PC-3 (cell line): Measurements from ENCODE around the gene GADD45GIP1. TPM values are rescaled to one million over a fixed set of nuclear protein-coding genes. Genes with fewer than 3 reads are reported as not detected.
A peak's percentile ranks its signal among the peaks of the same experiment; 100 is the strongest.

Experiments
- ATAC-seq: fragments of 200-7000 bp; cut with Tn5 transposase; 2 replicates; pipeline ENCODE4 v1.9.1; 2020; ENCODE audit warnings: mild to moderate bottlenecking, moderate library complexity
- BruUV-seq: library from RNA; stranded (reverse); fragments of 400-500 nt; replicated peaks from 2 replicates; lab custom pipeline; 2021; lab: Mats Ljungman, UMichigan
- CTCF ChIA-PET: fragments of 300-600 bp; sonication (Branson Sonifier 250); formaldehyde crosslinking; loops from one replicate; lab custom pipeline; 2022; ENCODE audit warnings: antibody characterized with exemption; lab: Charles Lee
- POLR2A ChIA-PET: fragments of 300-600 bp; sonication (Branson Sonifier 250); formaldehyde crosslinking; loops from one replicate; lab custom pipeline; 2022; ENCODE audit warnings: antibody characterized with exemption; ENCODE audit not compliant: unreplicated experiment; lab: Charles Lee
- DNase-seq: peaks from one replicate; pipeline ENCODE4 v3.0.0-alpha.2; 2015
- H2AFZ ChIP-seq: fragments of 300-600 bp; sonication (generic); 2 replicates; pipeline ENCODE4 v1.6.0; 2016; ENCODE audit warnings: antibody characterized with exemption, low read length
- H3F3A ChIP-seq: fragments of 300-600 bp; sonication (generic); one replicate; pipeline ENCODE4 v1.6.0; 2017; ENCODE audit warnings: antibody characterized with exemption, low read length, control low read depth, mild to moderate bottlenecking; ENCODE audit not compliant: unreplicated experiment
- H3K27ac ChIP-seq: fragments of 300-600 bp; sonication (generic); 2 replicates; pipeline ENCODE4 v1.5.1; 2016; ENCODE audit warnings: mild to moderate bottlenecking, low read length
- H3K27me3 ChIP-seq: fragments of 300-600 bp; sonication (generic); 2 replicates; pipeline ENCODE4 v1.6.1; 2016; ENCODE audit warnings: low read length, mixed read lengths
- H3K36me3 ChIP-seq: fragments of 300-600 bp; sonication (generic); 2 replicates; pipeline ENCODE4 v1.6.1; 2016; ENCODE audit warnings: low read depth, mixed run types, low read length, mixed read lengths
- H3K4me1 ChIP-seq: fragments of 300-600 bp; sonication (generic); 2 replicates; pipeline ENCODE4 v1.5.1; 2016; ENCODE audit warnings: low read length; ENCODE audit not compliant: insufficient read depth
- H3K4me2 ChIP-seq: fragments of 300-600 bp; sonication (generic); 2 replicates; pipeline ENCODE4 v1.6.0; 2016; ENCODE audit warnings: low read length
- H3K4me3 ChIP-seq: fragments of 300-600 bp; sonication (generic); 2 replicates; pipeline ENCODE4 v1.5.1; 2016; ENCODE audit warnings: mild to moderate bottlenecking, low read length, mixed read lengths
- H3K79me2 ChIP-seq: fragments of 300-600 bp; sonication (generic); 2 replicates; pipeline ENCODE4 v1.6.1; 2017; ENCODE audit warnings: low read length, mixed read lengths
- H3K9ac ChIP-seq: fragments of 300-600 bp; sonication (generic); 2 replicates; pipeline ENCODE4 v1.6.0; 2016; ENCODE audit warnings: mild to moderate bottlenecking, low read length
- H3K9me2 ChIP-seq: fragments of 300-600 bp; sonication (generic); replicated peaks from 2 replicates; pipeline ENCODE4 v1.6.1; 2016; ENCODE audit warnings: mixed run types, low read length, mixed read lengths
- H3K9me3 ChIP-seq: fragments of 300-600 bp; sonication (generic); 2 replicates; pipeline ENCODE4 v1.6.1; 2016; ENCODE audit warnings: low read length, mixed read lengths
- H4K20me1 ChIP-seq: fragments of 300-600 bp; sonication (generic); 2 replicates; pipeline ENCODE4 v1.6.1; 2016; ENCODE audit warnings: low read length, mixed read lengths
- CTCF ChIP-seq: fragments of 300-600 bp; sonication (generic); conservative IDR thresholded peaks from 2 replicates; pipeline ENCODE4 v1.5.1; 2017; ENCODE audit warnings: antibody characterized with exemption, low read depth, mild to moderate bottlenecking, low read length
- EZH2 ChIP-seq: fragments of 300-600 bp; sonication (generic); IDR thresholded peaks from one replicate; pipeline ENCODE4 v1.6.1; 2017; ENCODE audit warnings: antibody characterized with exemption, mild to moderate bottlenecking, low read length; ENCODE audit not compliant: unreplicated experiment
- EZH2phosphoT487 ChIP-seq: fragments of 300-600 bp; sonication (generic); IDR thresholded peaks from 2 replicates; pipeline ENCODE4 v1.6.1; 2018; ENCODE audit warnings: mild to moderate bottlenecking, antibody characterized with exemption, low read length, borderline replicate concordance
- intact Hi-C: fragments of 100-400 bp; cut with micrococcal nuclease; formaldehyde crosslinking; loops from 2 replicates; pipeline ENCODE4 v1.9.0; 2023
- total RNA-seq: library from RNA; depleted of rRNA; stranded (reverse); fragments of >200 nt; gene quantifications from 2 replicates; pipeline ENCODE4 v1.2.3, GENCODE V29; 2014

The GADD45GIP1 gene
- total RNA-seq, 1 experiment from 2014 or later = 219 TPM

GRCh38 chr19:12947702-12948611 is 9.1 kb downstream of the GADD45GIP1 start:
- Histone ChIP-seq H2AFZ (no peak overlapping the region), H4K20me1 (peaks cover 5% of the 10 kb centered on the region), H3K4me3 (peak overlapping the region; percentile 76; the same call in 1 of the 2 replicates), H3K79me2 (peaks cover 37% of the 10 kb centered on the region), H3K9ac (peak overlapping the region; percentile 90; the same call in 1 of the 2 replicates), H3K4me2 (peak overlapping the region; percentile 89), H3K27ac (no peak overlapping the region), H3K9me2 (no peaks in the 10 kb centered on the region), H3F3A (peaks cover 22% of the 10 kb centered on the region), H3K9me3 (no peaks in the 10 kb centered on the region), H3K36me3 (peaks cover 47% of the 10 kb centered on the region), H3K4me1 (peaks cover 21% of the 10 kb centered on the region), H3K27me3 (no peaks in the 10 kb centered on the region)
- ChIA-PET CTCF (no interaction called here), POLR2A (no interaction called here)
- intact Hi-C loops = no loop called here
- TF ChIP-seq EZH2phosphoT487 (no peak), CTCF (no peak), EZH2 (no peak)
- ATAC-seq (no peak), DNase-seq (no peak)
- no TSS peak for BruUV-seq

GRCh38 chr19:12946731-12947496 is 10.1 kb downstream of the GADD45GIP1 start:
- Histone ChIP-seq H3K79me2 (peaks cover 38% of the 10 kb centered on the region), H2AFZ (no peak overlapping the region), H3K9ac (peak overlapping the region; percentile 90), H3K4me2 (peak overlapping the region; percentile 89), H3K4me1 (peaks cover 17% of the 10 kb centered on the region; the same call in 1 of the 2 replicates), H3K36me3 (peaks cover 48% of the 10 kb centered on the region), H3K9me3 (no peaks in the 10 kb centered on the region), H3K27ac (peak overlapping the region; percentile 86), H3K4me3 (peak overlapping the region; percentile 76), H3K9me2 (no peaks in the 10 kb centered on the region), H3F3A (peaks cover 22% of the 10 kb centered on the region), H4K20me1 (peaks cover 6% of the 10 kb centered on the region), H3K27me3 (no peaks in the 10 kb centered on the region)
- TF ChIP-seq EZH2phosphoT487 (no peak), EZH2 (no peak)
- ATAC-seq = no peak
- peak; percentile 25 for DNase-seq
- CTCF ChIA-PET = interaction anchor here (0.6 to 1.0 kb wide), 3 partner anchors 19 to 64 kb away, joined by 3 to 7 read pairs (median 3); partner anchors contain the start of gene GCDH
- no TSS peak for BruUV-seq
- POLR2A ChIA-PET = interaction anchor here (0.6 to 0.7 kb wide), 4 partner anchors 9 to 1794 kb away, joined by 5 to 20 read pairs (median 10); no protein-coding TSS in a partner anchor
- intact Hi-C loops = no loop called here
